Calu3 (cell line): ENCODE measurements around the gene S100A13. TPM values are rescaled to one million over a fixed set of nuclear protein-coding genes. Genes with fewer than 3 reads are reported as not detected.
"Not testable (repeated sequence)": the region's sequence is repeated elsewhere in the genome, so short reads cannot be mapped to it uniquely, and the experiment has no call there.

Experiments used
- Bru-seq: library from RNA; stranded (reverse); fragments of 400-500 nt; gene quantifications from one replicate; lab custom pipeline; 2021; lab: Mats Ljungman, UMichigan
- BruChase-seq, 2 experiments: library from RNA; stranded (reverse); fragments of 400-500 nt; gene quantifications; one replicate each; lab custom pipeline; 2021; lab: Mats Ljungman, UMichigan
- BruUV-seq: library from RNA; stranded (reverse); fragments of 400-500 nt; replicated peaks from 2 replicates; lab custom pipeline; 2021; lab: Mats Ljungman, UMichigan
- CTCF ChIA-PET: fragments of 300-600 bp; sonication (Branson Sonifier 250); formaldehyde crosslinking; loops from one replicate; lab custom pipeline; 2022; ENCODE audit warnings: antibody characterized with exemption; lab: Charles Lee
- DNase-seq: peaks from one replicate; pipeline ENCODE4 v3.0.0; 2022
- H3K27ac Mint-ChIP-seq: one replicate; pipeline ENCODE4 v1.8.0; 2022; ENCODE audit warnings: mixed read lengths; ENCODE audit not compliant: unreplicated experiment
- H3K27me3 Mint-ChIP-seq: one replicate; pipeline ENCODE4 v1.8.0; 2022; ENCODE audit warnings: mixed read lengths; ENCODE audit not compliant: unreplicated experiment
- H3K36me3 Mint-ChIP-seq: one replicate; pipeline ENCODE4 v1.8.0; 2022; ENCODE audit warnings: mild to moderate bottlenecking, moderate library complexity, mixed read lengths; ENCODE audit not compliant: insufficient read depth, unreplicated experiment
- H3K4me1 Mint-ChIP-seq: one replicate; pipeline ENCODE4 v1.8.0; 2022; ENCODE audit warnings: mild to moderate bottlenecking, low read depth, mixed read lengths; ENCODE audit not compliant: unreplicated experiment
- H3K4me3 Mint-ChIP-seq: one replicate; pipeline ENCODE4 v1.8.0; 2022; ENCODE audit warnings: mild to moderate bottlenecking, low read depth, moderate library complexity, mixed read lengths; ENCODE audit not compliant: unreplicated experiment
- H3K9me3 Mint-ChIP-seq: one replicate; pipeline ENCODE4 v1.8.0; 2022; ENCODE audit warnings: low read depth, mixed read lengths; ENCODE audit not compliant: unreplicated experiment
- intact Hi-C: fragments of 100-400 bp; cut with micrococcal nuclease; formaldehyde crosslinking; loops from one replicate; pipeline ENCODE4 v1.10.0; 2022; ENCODE audit not compliant: unreplicated experiment
- long read RNA-seq: library from polyadenylated mRNA; stranded (forward); transcript quantifications from one replicate; pipeline ENCODE4 v2.0.0, GENCODE V29; 2022
- total RNA-seq: library from RNA; stranded (reverse); gene quantifications from 2 replicates; pipeline ENCODE4 v1.2.3, GENCODE V29; 2022
- TF ChIP-seq, protein P1 (sequence below): fragments of 200-600 bp; IDR thresholded peaks from one replicate; pipeline ENCODE4 v1.8.0; 2022; ENCODE audit warnings: antibody characterized with exemption; ENCODE audit not compliant: unreplicated experiment

S100A13 gene
- 104 and 117 TPM in 2 replicates for total RNA-seq
- percentile 77 among the genes with signal in this experiment for Bru-seq, nascent RNA
- percentile 68 among the genes with signal in this experiment for BruChase-seq, experiment 1, labeled RNA remaining after a 6-hour chase
- BruChase-seq, experiment 2, labeled RNA remaining after a 2-hour chase: percentile 53 among the genes with signal in this experiment
- long read RNA-seq, partial matches to known transcripts: 109 of 117 reads
- long read RNA-seq, other reads (novel, unspliced or antisense): 4 of 117 reads

DNA sequence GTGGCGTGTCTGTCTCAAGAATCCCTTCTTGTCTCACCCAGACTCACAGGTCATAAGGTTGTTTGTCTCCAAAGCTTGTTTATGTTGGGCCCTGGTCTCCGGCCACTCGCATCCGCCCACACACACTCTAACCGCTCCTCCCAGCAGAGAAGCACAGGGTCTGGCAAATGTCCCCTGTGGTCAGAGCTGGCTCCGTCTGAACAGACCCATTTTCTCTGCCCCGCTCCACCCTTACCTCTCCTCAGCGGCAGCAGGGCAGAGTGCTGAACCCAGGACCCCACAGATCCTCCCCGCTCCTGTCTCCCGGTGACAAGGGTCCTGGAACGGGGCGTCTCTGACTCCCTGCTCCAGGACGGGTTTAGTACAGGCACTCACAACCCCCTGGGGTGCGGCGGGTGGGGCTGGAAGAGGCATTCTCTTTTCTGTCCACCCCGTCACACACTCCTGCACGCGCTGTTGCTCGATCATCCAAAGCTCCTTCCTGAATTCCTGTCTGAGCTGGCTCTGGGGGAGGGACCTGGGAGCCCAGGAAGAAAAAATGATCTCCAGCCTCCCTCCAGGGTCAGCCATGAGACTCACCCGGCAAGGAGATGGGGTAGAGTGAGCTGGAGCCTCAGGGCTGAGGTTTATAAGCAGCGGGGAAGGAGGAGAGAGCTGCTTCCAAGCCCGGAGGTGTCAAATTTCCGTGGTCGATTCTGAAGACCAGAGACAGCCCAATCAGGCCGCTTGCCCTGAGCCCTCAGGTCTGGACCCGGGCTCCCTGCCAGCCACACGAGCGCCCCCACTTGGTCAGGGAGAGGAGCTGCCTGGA lies at the start of gene S100A13:
S100A13 (minus strand) TSS at position 602 of the 811 bp plus-strand sequence. CDS start 1,033 bp downstream, outside the sequence.
- Mint-ChIP-seq H3K27ac (peak within 1 kb of the TSS; percentile 81), H3K36me3 (peaks cover 51% of the 10 kb centered on the region), H3K9me3 (no peaks in the 10 kb centered on the region), H3K27me3 (no peaks in the 10 kb centered on the region), H3K4me3 (peak within 1 kb of the TSS; percentile 82), H3K4me1 (peaks cover 39% of the 10 kb centered on the region)
- TF ChIP-seq, protein P1, sequence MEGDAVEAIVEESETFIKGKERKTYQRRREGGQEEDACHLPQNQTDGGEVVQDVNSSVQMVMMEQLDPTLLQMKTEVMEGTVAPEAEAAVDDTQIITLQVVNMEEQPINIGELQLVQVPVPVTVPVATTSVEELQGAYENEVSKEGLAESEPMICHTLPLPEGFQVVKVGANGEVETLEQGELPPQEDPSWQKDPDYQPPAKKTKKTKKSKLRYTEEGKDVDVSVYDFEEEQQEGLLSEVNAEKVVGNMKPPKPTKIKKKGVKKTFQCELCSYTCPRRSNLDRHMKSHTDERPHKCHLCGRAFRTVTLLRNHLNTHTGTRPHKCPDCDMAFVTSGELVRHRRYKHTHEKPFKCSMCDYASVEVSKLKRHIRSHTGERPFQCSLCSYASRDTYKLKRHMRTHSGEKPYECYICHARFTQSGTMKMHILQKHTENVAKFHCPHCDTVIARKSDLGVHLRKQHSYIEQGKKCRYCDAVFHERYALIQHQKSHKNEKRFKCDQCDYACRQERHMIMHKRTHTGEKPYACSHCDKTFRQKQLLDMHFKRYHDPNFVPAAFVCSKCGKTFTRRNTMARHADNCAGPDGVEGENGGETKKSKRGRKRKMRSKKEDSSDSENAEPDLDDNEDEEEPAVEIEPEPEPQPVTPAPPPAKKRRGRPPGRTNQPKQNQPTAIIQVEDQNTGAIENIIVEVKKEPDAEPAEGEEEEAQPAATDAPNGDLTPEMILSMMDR: peak; percentile 90
- intact Hi-C loops: loop anchor here (1.0 kb wide), 1 partner anchor 55 kb away; no protein-coding TSS in a partner anchor
- TSS peak; percentile 38 for BruUV-seq
- peak; percentile 93 for DNase-seq
- CTCF ChIA-PET: interaction anchor here (0.6 to 3.3 kb wide), 23 partner anchors 12 to 148 kb away, joined by 3 to 99 read pairs (median 5); partner anchors contain the start of genes S100A14, S100A16 and SLC27A3

DNA sequence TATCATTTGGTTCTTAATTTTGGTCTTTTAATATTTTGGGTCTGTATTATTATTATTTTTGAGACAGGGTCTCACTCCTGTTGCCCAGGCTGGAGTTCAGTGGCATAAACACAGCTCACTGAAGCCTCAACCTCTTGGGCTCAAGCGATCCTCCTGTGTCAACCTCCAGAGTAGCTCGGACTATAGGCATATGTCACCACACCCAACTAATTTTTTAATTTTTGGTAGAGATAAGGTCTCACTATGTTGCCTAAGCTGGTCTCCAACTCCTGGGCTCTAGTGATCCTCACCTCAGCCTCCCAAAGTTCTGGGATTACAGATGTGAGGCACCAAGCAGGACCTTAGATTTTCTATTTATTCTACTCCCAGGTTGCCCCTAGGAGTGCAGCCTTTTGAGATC lies 46.2 kb upstream of the S100A13 start:
- BruUV-seq: no TSS peak
- no peak overlapping the region for H3K27ac Mint-ChIP-seq
- H3K4me3 Mint-ChIP-seq: no peak overlapping the region
- intact Hi-C loops: loop anchor here (5.0 kb wide), 2 partner anchors 101 to 161 kb away; no protein-coding TSS in a partner anchor
- peaks cover 5% of the 10 kb centered on the region for H3K36me3 Mint-ChIP-seq
- peaks cover 17% of the 10 kb centered on the region for H3K27me3 Mint-ChIP-seq
- TF ChIP-seq, protein P1: no peak
- no peak for DNase-seq
- no peaks in the 10 kb centered on the region for H3K9me3 Mint-ChIP-seq
- H3K4me1 Mint-ChIP-seq: peaks cover 23% of the 10 kb centered on the region
- CTCF ChIA-PET: no interaction called here

DNA sequence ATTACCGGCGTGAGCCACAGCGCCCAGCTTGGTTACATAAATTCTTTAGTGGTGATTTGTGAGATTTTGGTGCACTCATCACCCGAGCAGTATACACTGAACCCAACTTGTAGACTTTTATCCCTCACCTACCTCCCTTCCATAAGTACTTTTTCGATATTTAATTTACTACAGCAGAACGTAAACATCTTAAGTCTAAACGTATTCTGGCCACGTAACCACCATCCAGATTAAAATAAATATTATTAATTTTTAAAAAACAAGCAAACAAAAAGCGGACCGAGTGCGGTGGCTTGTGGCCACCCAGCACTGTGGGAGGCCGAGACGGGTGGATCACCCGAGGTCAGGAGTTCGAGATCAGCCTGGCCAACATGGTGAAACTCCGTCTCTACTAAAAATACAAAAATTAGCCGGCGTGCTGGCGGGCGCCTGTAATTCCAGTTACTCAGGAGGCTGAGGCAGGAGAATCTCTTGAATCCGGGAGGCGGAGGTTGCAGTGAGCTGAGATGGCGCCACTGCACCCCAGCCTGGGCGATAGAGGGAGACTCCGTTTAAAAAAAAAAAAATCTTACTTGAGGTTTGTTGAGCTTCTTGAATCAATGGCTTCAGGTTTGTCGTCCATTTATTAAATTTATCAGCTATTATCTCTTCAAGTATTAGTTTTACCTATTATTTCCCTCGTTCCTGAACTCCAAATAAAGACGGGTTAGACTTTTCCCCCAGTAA lies 44.5 kb upstream of the S100A13 start:
- not testable (repeated sequence) for H3K27me3 Mint-ChIP-seq, H3K27ac Mint-ChIP-seq, H3K9me3 Mint-ChIP-seq, BruUV-seq, H3K36me3 Mint-ChIP-seq, H3K4me3 Mint-ChIP-seq
- peak; percentile 62 for DNase-seq
- CTCF ChIA-PET: interaction anchor here (0.7 to 1.8 kb wide), 8 partner anchors 37 to 319 kb away, joined by 3 to 9 read pairs (median 4); partner anchors contain the start of genes INTS3, RPS27 and SLC27A3
- intact Hi-C loops: loop anchor here (5.0 kb wide), 2 partner anchors 99 to 159 kb away; no protein-coding TSS in a partner anchor
- peaks cover 11% of the 10 kb centered on the region for H3K4me1 Mint-ChIP-seq

DNA sequence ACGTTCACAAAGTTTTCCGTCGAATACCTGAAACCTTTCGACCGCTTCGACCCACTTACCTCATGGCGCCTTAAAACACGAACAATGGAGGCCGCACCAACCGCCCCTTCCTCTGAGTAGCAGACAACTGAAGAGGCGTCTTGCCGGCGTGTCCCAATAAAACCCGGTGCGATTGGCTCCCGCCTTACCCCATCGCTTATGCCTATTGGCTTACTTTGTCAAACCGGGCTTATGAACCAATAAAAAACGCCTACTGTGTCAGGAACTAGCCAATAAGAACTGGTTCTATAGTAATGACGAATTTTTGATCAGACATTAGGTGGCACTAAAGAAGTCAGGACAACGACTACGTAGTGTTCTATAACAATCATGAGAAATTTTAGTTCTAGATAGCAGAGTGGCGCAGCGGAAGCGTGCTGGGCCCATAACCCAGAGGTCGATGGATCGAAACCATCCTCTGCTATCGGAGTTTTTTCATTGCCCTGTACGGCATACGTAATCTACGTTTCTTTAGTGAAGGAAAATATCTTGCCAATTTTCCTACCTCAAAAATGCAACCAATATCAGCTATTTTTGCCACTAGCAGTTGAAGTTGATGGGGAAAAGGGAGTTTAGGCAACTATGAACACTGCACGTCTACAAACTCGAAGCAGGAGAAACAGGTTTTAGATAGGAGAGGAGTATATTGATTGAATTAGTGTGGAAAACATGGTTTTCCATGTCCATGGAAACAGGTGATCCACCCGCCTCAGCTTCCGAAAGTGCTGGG lies 43.7 kb upstream of the S100A13 start, which contains the start of gene ILF2:
ILF2 (minus strand) TSS at position 135 of the 769 bp plus-strand sequence; CDS start at position 64, 71 bp downstream.
- TF ChIP-seq, protein P1: peak; percentile 24
- CTCF ChIA-PET: interaction anchor here (0.7 to 1.8 kb wide), 7 partner anchors 37 to 320 kb away, joined by 3 to 9 read pairs (median 3); partner anchors contain the start of genes INTS3, RPS27 and SLC27A3
- Mint-ChIP-seq H3K27ac (no peak within 1 kb of the TSS), H3K36me3 (peaks cover 7% of the 10 kb centered on the region), H3K27me3 (no peaks in the 10 kb centered on the region), H3K4me1 (peaks cover 11% of the 10 kb centered on the region), H3K4me3 (no peak within 1 kb of the TSS), H3K9me3 (no peaks in the 10 kb centered on the region)
- TSS peak; percentile 99 for BruUV-seq
- intact Hi-C loops: loop anchor here (5.0 kb wide), 2 partner anchors 99 to 159 kb away; no protein-coding TSS in a partner anchor
- peak; percentile 98 for DNase-seq
